Memory B cell (primary cell): ENCODE results near the gene TMEM231.

ENCODE experiments used
- ATAC-seq: fragments of 150-1000 bp; cut with Tn5 transposase; 2 replicates; pipeline ENCODE4 v1.10.0; 2021; ENCODE audit warnings: low read depth, mild to moderate bottlenecking, moderate library complexity
- DNase-seq, 2 donors: peaks; one replicate each; pipeline ENCODE4 v3.0.0; 2022; ENCODE audit warnings: low spot score in 2 of 2
- H3K27ac Mint-ChIP-seq: one replicate; pipeline ENCODE4 v1.8.0; 2022; ENCODE audit warnings: mild to moderate bottlenecking, moderate library complexity, mixed read lengths
- H3K27me3 Mint-ChIP-seq: one replicate; pipeline ENCODE4 v1.8.0; 2022; ENCODE audit warnings: mixed read lengths
- H3K36me3 Mint-ChIP-seq: one replicate; pipeline ENCODE4 v1.8.0; 2022; ENCODE audit warnings: mild to moderate bottlenecking, mixed read lengths
- H3K4me1 Mint-ChIP-seq: one replicate; pipeline ENCODE4 v1.8.0; 2022; ENCODE audit warnings: mixed read lengths
- H3K4me3 Mint-ChIP-seq: one replicate; pipeline ENCODE4 v1.8.0; 2022; ENCODE audit warnings: mild to moderate bottlenecking, moderate library complexity, mixed read lengths
- H3K9me3 Mint-ChIP-seq: one replicate; pipeline ENCODE4 v1.8.0; 2022; ENCODE audit warnings: mixed read lengths

TMEM231 gene

DNA sequence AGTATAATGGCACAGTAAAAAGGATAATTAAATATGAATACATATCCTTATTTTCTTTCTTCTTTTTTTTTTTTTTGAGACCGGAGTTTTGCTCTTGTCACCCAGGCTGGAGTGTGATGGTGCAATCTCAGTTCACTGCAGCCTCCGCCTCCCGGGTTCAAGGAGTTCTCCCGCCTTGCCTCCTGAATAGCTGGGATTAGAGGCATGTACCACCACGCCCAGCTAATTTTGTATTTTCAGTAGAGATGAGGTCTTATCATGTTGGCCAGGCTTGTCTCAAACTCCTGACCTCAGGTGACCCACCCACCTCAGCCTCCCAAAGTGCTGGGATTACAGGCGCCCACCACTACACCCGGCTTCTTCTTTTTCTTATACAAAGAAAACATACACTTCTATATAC, 22.2 kb upstream of the TMEM231 start:
- H3K36me3 Mint-ChIP-seq = peaks cover 26% of the 10 kb centered on the region
- no peak for DNase-seq
- H3K4me3 Mint-ChIP-seq = no peak overlapping the region
- no peak for ATAC-seq
- H3K27ac Mint-ChIP-seq = no peak overlapping the region
- H3K9me3 Mint-ChIP-seq = no peaks in the 10 kb centered on the region
- H3K4me1 Mint-ChIP-seq = peaks cover 22% of the 10 kb centered on the region
- H3K27me3 Mint-ChIP-seq = no peaks in the 10 kb centered on the region

GRCh38 chr16:75576384-75576811, 20.3 kb upstream of the TMEM231 start:
- H3K4me1 Mint-ChIP-seq = peaks cover 26% of the 10 kb centered on the region
- H3K9me3 Mint-ChIP-seq = no peaks in the 10 kb centered on the region
- DNase-seq = no peak
- no peak overlapping the region for H3K4me3 Mint-ChIP-seq
- peak; percentile 52 for ATAC-seq
- no peaks in the 10 kb centered on the region for H3K27me3 Mint-ChIP-seq
- H3K27ac Mint-ChIP-seq = peak overlapping the region; percentile 18
- H3K36me3 Mint-ChIP-seq = peaks cover 31% of the 10 kb centered on the region

GRCh38 chr16:75575958-75576357, 19.9 kb upstream of the TMEM231 start:
- DNase-seq (no peak), ATAC-seq (no peak)
- H3K27me3 Mint-ChIP-seq = no peaks in the 10 kb centered on the region
- peak overlapping the region; percentile 18 for H3K27ac Mint-ChIP-seq
- peaks cover 33% of the 10 kb centered on the region for H3K36me3 Mint-ChIP-seq
- H3K9me3 Mint-ChIP-seq = no peaks in the 10 kb centered on the region
- H3K4me3 Mint-ChIP-seq = no peak overlapping the region
- H3K4me1 Mint-ChIP-seq = peaks cover 26% of the 10 kb centered on the region

- Mint-ChIP-seq H3K4me3 (no peak overlapping the region), H3K36me3 (peaks cover 30% of the 10 kb centered on the region), H3K9me3 (no peaks in the 10 kb centered on the region), H3K4me1 (peaks cover 29% of the 10 kb centered on the region), H3K27ac (no peak overlapping the region), H3K27me3 (no peaks in the 10 kb centered on the region)
- ATAC-seq (no peak), DNase-seq (no peak)
Observed at GRCh38 chr16:75573955-75574354, 17.9 kb upstream of the TMEM231 start.

DNA sequence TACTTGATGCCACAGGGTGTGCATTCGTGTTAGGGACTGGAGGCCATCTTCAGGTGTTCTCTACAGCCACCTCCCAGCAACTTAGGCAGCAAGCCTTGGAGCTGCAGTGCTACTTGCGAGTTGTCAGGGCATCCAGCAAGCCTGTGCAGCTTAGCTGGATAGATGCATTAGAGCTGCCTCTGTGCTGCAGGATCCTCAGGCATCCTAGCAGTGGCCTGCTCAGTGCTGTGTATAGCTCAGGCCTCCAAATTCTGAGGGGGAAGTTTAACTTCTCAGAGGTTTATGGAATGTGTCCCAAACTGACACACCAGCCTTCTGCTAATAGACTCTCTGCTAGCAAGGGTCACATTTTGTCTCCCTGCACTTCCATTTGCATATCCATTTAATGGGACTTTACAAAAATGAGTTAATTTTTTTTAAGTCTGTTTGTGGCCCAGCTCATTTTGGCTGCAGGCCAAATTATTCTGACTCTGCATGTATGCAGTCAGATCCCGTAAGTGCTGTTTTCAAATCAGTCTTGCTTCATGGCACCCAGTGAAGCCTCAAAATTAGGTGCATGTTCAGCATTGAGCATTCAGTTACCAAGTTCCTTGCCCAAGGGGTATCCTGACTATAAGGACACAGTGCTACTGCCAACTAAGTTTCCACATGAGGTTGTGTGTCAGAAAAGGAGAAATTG, 17.0 kb upstream of the TMEM231 start:
- H3K4me1 Mint-ChIP-seq = peaks cover 24% of the 10 kb centered on the region
- no peaks in the 10 kb centered on the region for H3K27me3 Mint-ChIP-seq
- peak overlapping the region; percentile 86 for H3K27ac Mint-ChIP-seq
- peaks cover 23% of the 10 kb centered on the region for H3K36me3 Mint-ChIP-seq
- no peaks in the 10 kb centered on the region for H3K9me3 Mint-ChIP-seq
- DNase-seq (no peak), ATAC-seq (no peak)
- H3K4me3 Mint-ChIP-seq = no peak overlapping the region

- no peaks in the 10 kb centered on the region for H3K27me3 Mint-ChIP-seq
- peaks cover 15% of the 10 kb centered on the region for H3K36me3 Mint-ChIP-seq
- peak overlapping the region; percentile 86 for H3K27ac Mint-ChIP-seq
- no peak overlapping the region for H3K4me3 Mint-ChIP-seq
- no peaks in the 10 kb centered on the region for H3K9me3 Mint-ChIP-seq
- DNase-seq = peak in 1 of 2 donors; percentile 49
- peaks cover 29% of the 10 kb centered on the region for H3K4me1 Mint-ChIP-seq
- ATAC-seq = peak; percentile 53
Observed at GRCh38 chr16:75570396-75571065, 14.5 kb upstream of the TMEM231 start.

DNA sequence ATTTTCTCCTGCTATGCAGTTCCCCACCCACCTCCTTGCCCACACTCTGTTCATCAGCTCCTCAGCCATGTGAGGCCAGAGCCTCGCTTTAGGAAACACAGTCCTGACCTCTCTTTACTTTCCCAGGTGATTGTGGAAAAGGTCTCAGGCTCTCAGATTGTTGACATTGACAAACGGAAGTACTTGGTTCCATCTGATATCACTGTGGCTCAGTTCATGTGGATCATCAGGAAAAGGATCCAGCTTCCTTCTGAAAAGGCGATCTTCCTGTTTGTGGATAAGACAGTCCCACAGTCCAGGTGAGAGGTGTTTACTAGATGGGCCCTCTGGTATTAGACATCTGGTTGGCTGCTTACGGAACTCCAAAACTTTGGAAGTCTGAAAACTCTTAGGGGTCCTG, 11.9 kb upstream of the TMEM231 start:
- peaks cover 8% of the 10 kb centered on the region for H3K36me3 Mint-ChIP-seq
- ATAC-seq (no peak), DNase-seq (no peak)
- H3K4me3 Mint-ChIP-seq = peak overlapping the region; percentile 89
- H3K27ac Mint-ChIP-seq = no peak overlapping the region
- H3K27me3 Mint-ChIP-seq = no peaks in the 10 kb centered on the region
- H3K4me1 Mint-ChIP-seq = peaks cover 26% of the 10 kb centered on the region
- no peaks in the 10 kb centered on the region for H3K9me3 Mint-ChIP-seq

DNA sequence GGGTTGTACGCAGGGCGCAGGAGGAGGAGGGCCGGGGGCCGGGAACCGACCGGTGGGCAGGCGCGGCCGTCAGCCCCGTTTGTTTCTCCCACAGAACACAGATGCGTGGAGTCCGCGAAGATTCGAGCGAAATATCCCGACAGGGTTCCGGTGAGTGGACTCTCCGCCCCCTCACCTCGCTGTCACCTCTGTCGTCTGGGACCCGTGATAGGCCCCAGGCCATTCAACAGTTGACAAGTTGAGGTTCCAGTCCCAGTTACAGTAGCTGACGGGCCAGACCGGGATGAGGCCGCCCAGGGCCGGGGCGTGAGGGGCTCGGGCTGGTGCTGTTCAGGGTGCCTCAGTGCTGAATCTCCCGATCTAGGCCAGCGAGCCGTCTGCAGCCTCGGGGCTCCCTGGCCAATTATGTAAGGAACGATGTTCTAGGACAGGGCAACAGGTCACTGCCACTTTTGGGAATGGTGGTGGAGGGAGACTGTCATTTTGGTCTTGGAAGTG, 10.8 kb upstream of the TMEM231 start:
- DNase-seq = no peak
- H3K9me3 Mint-ChIP-seq = no peaks in the 10 kb centered on the region
- peaks cover 2% of the 10 kb centered on the region for H3K27me3 Mint-ChIP-seq
- peaks cover 5% of the 10 kb centered on the region for H3K36me3 Mint-ChIP-seq
- no peak for ATAC-seq
- H3K4me3 Mint-ChIP-seq = peak overlapping the region; percentile 89
- peak overlapping the region; percentile 99 for H3K27ac Mint-ChIP-seq
- peaks cover 23% of the 10 kb centered on the region for H3K4me1 Mint-ChIP-seq

- ATAC-seq = peak; percentile 65
- H3K27ac Mint-ChIP-seq = peak within 1 kb of the TSS; percentile 99
- peaks cover 23% of the 10 kb centered on the region for H3K4me1 Mint-ChIP-seq
- H3K36me3 Mint-ChIP-seq = peaks cover 2% of the 10 kb centered on the region
- H3K4me3 Mint-ChIP-seq = peak within 1 kb of the TSS; percentile 89
- H3K9me3 Mint-ChIP-seq = no peaks in the 10 kb centered on the region
- peaks cover 2% of the 10 kb centered on the region for H3K27me3 Mint-ChIP-seq
- DNase-seq = peak; percentile 97 to 99
Observed at GRCh38 chr16:75566040-75566757, 10.1 kb upstream of the TMEM231 start, which contains the start of gene GABARAPL2. GABARAPL2 (plus strand) TSS chr16:75566379; CDS start chr16:75566487, 108 bp downstream.

- Mint-ChIP-seq H3K36me3 (peaks cover 2% of the 10 kb centered on the region), H3K27me3 (peaks cover 2% of the 10 kb centered on the region), H3K9me3 (no peaks in the 10 kb centered on the region), H3K4me3 (peak overlapping the region; percentile 89), H3K4me1 (peaks cover 23% of the 10 kb centered on the region), H3K27ac (peak overlapping the region; percentile 99)
- DNase-seq (no peak), ATAC-seq (no peak)
Observed at GRCh38 chr16:75565640-75566039, 9.6 kb upstream of the TMEM231 start.

DNA sequence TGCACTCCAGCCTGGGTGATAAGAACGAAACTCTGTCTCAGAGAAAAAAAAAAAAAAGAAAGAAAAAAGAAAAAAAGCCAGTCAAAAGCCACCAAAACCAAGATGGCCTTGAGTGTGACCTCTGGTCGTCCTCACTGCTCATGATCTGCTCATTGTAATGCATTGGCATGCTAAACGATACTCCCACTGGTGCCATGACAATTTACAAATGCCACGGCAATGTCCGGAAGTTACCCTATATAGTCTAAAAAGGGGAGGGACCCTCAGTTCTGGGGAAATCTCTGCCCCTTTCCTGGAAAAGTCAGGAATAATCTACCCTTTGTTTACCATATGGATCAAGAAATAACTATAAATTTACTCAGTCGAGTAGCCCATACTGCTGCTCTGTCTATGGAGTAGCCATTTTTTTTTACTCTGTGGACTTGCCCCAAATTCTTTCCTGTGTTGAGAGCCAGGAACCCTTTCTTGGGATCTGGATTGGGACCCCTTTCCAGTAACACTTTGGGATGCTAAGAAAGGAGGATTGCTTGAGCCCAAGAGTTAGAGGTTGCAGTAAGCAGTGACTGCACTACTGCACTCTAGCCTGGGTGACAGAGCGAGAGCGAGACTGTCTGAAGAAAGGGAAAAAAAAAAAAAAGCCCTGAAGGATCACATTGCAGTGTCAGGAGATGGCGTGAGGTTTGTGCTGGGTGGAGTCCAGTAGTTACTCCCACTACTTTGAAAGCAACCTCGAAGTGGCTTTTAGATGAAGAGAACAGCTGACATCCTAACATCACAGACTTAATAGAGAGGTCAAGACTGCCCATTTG, 3.7 kb upstream of the TMEM231 start:
- peaks cover 7% of the 10 kb centered on the region for H3K4me1 Mint-ChIP-seq
- H3K9me3 Mint-ChIP-seq = no peaks in the 10 kb centered on the region
- no peaks in the 10 kb centered on the region for H3K36me3 Mint-ChIP-seq
- DNase-seq (no peak), ATAC-seq (no peak)
- no peak overlapping the region for H3K27ac Mint-ChIP-seq
- H3K4me3 Mint-ChIP-seq = no peak overlapping the region
- H3K27me3 Mint-ChIP-seq = peaks cover 2% of the 10 kb centered on the region

DNA sequence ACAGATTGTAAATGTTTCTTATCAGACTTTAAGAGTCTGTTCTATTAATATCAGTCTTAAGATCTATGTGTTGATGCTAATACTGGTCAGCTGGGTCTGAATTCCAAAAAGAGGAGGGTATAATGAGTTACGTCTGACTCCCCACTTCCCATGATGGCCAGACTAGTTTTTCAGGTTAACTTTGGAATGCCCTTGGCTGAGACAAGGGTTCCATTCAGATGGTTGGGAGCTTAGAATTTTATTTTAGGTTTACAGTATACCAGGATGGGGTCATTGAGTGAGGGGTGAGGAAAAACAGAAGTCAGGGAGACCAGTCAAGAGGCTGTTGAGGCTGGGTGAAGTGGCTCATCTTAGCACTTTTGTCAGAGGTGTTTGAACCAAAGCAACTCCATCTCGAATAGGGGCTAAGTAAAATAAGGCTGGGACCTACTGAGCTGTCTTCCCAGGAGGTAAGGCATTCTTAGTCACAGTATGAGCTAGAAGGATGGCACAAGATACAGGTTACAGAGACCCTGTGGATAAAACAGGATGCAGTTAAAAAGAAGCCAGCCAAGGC, 2.9 kb upstream of the TMEM231 start:
- Mint-ChIP-seq H3K4me1 (peaks cover 6% of the 10 kb centered on the region), H3K27me3 (peaks cover 2% of the 10 kb centered on the region), H3K4me3 (no peak overlapping the region), H3K36me3 (no peaks in the 10 kb centered on the region), H3K27ac (no peak overlapping the region), H3K9me3 (no peaks in the 10 kb centered on the region)
- DNase-seq = no peak
- no peak for ATAC-seq

GRCh38 chr16:75556431-75556950, 439 bp upstream of the TMEM231 start:
- peaks cover 6% of the 10 kb centered on the region for H3K4me1 Mint-ChIP-seq
- no peak for DNase-seq
- peak overlapping the region; percentile 97 for H3K4me3 Mint-ChIP-seq
- peak overlapping the region; percentile 96 for H3K27ac Mint-ChIP-seq
- H3K27me3 Mint-ChIP-seq = no peaks in the 10 kb centered on the region
- no peaks in the 10 kb centered on the region for H3K36me3 Mint-ChIP-seq
- H3K9me3 Mint-ChIP-seq = no peaks in the 10 kb centered on the region
- ATAC-seq = no peak
